NCI-H446 (cell line): ENCODE results near the gene PDGFC.

Experiments used
- DNase-seq, 2 experiments: peaks; one replicate each; lab custom pipeline; 2025; lab: John Stamatoyannopoulos, UW

Gene PDGFC

DNA sequence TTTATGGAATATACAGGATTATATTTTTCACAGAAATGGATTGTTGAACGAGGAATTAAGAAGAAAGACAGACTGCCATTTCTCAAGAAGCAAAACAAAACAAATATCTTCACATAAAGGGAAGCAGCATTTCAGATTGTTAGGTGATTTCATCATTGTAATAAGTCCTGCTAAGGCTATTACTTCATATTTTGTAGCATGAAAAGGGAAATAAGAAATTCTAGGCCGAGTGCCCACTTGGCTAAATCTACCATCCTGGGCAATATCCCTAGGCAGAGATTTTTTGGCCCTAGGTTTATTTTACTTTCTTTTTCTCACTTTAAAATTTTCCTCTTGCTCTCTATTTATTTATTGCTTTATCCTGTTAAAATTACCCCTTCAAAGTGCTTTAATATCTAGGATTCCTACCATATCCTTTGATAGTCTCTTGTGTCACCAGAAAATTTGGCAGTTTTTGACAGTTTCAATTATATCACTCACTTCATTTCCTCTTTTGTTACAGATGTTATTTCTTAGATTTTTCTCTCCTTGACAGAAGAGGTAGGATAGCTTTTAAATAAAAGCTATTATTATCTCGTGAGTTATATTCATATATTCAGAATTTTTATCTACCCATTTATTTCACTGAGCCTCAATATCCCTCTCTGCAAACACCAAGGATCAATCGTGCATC lies 142.3 kb downstream of the PDGFC start:
- peak; percentile 28 to 56 for DNase-seq

DNA sequence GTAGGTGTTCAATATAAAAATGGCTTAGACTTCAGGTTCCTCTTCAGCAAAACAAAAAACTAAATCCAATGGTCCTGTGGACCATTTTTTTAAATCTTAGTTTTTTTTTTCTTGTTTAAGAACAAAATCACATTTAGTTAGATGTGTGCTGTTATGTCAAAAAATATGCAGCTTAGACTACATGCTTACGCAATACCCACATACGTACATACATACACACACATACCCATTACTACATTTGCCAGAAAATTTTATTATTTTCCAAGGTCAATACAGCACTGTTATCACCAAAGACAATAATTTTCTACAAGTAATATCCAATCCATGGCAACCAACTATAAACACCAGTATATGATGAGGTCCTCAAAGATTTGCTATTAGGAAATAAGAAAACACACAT lies 144.1 kb downstream of the PDGFC start:
- DNase-seq: no peak

GRCh38 chr4:156825074-156825473 lies 146.5 kb downstream of the PDGFC start:
- DNase-seq: no peak

DNA sequence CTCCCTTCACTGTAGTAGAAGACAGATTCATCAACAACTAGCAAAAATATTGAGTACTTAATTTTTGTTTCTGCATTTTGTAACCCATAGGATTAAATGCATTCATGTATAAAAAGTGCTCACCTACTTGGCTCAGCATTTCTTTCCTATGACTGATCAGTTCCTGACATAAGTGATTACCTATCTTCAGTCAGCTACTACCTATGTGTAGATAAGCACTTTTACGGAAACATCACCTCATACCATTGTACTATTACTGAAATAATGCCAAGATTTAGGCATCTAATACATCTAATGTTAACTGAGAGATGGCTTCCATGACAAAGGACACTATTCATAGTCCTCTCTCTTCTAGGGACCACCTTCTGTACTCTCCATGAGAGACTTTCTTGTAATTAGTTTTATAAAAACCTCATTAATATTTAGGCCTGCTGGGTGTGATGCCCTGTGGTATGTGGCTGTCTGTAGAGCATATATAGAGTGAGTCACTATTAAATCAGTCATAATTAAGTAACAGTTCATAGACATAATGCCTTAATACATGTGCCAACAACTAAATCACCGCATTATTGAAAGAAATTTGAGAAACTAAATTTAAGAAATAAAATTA lies 147.0 kb downstream of the PDGFC start:
- DNase-seq: no peak

GRCh38 chr4:156820931-156821330 lies 150.7 kb downstream of the PDGFC start:
- DNase-seq: no peak

- DNase-seq: no peak
These were observed 155.2 kb downstream of the PDGFC start for GRCh38 chr4:156816360-156816755.

DNA sequence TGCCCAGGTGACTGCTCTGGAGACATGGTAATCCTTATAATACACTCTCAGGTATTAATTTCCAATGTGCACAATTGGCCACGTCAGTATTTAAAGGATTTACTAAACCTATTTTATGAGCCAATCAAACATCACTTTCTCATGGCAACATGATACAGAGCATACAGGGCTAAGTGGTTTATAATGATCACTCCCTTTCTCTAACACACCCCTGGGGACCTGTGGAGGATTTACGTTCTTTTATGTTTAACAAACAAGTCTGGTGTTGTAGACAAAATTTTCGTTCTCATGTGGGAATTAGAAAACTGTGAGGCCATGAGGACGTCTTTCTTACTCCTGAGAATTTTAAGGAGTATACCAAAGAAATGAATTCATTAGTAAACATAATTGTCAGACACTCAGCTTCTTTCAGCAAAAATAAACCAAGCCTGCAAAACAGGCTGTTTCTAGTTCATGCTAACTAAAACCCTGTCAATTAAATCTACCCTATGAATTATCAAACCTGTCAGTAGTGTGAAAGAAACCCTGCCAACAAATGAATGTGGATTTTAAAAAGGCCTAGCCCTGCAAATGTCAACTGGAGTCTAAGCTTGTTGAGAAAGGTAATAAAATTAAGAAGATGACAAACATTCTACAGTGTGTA lies 155.8 kb downstream of the PDGFC start:
- DNase-seq: peak; percentile 57 to 67

DNA sequence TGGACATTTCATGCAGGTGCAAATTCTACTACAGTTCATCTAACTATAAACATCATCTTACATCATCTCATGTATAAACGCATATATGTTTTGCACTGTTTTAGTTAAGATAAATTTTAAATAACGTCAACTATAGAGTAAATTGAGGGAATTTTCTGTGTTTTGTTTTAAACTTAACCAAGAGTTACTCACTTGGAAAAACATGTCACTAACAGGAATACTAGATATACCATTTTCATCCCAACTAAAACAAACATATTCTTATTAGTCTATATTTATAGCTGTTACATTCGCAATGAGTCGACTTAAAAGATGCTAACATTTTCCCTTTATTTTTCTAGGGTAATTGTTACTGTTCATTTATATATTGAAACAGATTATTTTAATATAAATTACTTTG lies 159.6 kb downstream of the PDGFC start:
- no peak for DNase-seq

GRCh38 chr4:156811286-156811685 lies 160.3 kb downstream of the PDGFC start:
- DNase-seq: peak; percentile 24 to 35

GRCh38 chr4:156805696-156806095 lies 165.9 kb downstream of the PDGFC start:
- DNase-seq: peak; percentile 73 to 81

- DNase-seq: no peak
These were observed 168.5 kb downstream of the PDGFC start for GRCh38 chr4:156803056-156803455.

DNA sequence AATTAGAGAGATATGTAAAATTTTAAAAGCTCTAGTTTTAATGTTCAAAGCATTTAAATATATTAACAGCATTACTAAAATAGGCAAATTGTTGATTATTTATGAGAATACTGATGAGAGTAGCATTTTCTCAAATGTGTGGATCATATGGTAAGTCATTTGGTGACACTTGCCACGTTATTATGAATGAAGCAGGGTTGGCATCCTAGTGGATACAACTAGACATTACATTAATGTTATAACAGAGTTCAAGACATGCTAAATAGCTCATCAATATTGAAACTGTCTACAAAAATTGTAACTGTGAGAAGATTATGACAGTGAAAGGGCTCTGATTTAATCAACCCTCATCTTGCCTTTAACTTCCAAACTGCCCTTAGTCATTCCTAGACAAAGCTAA lies 171.1 kb downstream of the PDGFC start:
- no peak for DNase-seq

DNA sequence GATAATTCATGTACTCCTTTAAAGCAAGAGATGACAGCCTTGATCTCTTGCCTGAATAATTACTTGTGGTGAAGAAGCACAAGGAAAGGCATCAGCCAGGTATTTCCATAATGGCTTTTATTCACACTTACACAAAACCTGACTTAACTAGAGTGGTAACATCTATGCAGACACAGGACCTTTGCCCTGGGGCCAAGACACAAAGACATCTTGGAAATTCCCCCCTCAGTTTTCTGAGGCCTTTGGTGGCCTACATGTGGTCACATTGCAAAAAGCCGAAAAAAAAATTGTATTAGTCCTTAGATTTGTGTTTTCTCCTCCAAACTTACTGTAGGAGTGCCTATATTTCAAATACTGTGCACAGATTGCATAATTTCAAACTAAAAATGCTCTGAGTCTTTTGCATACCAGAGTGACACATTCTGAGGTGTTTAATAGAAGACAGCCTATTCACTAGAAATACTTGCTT lies 172.4 kb downstream of the PDGFC start:
- no peak for DNase-seq

DNA sequence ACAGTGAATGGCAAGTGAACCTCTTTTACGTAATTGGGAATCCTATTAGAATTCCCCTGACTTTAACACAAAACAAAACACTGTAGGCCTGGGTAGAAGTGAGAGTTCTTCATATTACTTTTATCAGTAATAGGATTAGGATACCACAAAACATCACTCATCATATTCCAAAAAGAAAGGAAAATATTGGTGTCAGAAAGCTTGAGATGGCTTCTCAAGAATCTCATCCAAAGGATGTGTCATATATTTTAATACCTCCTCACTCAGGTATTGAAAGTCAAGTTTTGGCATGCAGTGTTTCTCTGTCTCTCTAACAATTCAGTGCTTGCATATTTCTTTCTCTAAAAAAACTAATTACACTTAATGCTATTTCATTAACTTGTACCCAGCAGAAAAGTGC lies 173.2 kb downstream of the PDGFC start:
- DNase-seq: no peak

- no peak for DNase-seq
These were observed 174.4 kb downstream of the PDGFC start for GRCh38 chr4:156797206-156797605.

GRCh38 chr4:156795727-156796126 lies 175.9 kb downstream of the PDGFC start:
- no peak for DNase-seq

DNA sequence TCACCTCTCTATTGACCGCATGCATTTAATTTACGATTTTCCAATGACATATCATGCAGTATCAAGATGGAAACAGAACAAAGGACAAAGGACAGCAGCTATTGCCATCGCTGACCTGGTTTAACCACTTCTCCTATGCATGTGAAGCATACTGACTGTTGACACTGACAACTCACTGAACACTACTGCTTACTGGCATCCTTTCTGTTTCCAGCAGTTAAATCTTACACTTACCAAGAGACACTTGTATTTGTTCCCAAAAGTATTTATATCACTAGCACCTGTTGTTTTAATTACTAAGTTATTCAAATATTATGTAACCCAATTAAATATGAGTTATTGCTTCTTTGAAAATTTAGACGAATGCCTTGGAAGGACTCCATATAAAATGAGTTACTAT lies 176.7 kb downstream of the PDGFC start:
- peak in 1 of 2 experiments; percentile 42 for DNase-seq

DNA sequence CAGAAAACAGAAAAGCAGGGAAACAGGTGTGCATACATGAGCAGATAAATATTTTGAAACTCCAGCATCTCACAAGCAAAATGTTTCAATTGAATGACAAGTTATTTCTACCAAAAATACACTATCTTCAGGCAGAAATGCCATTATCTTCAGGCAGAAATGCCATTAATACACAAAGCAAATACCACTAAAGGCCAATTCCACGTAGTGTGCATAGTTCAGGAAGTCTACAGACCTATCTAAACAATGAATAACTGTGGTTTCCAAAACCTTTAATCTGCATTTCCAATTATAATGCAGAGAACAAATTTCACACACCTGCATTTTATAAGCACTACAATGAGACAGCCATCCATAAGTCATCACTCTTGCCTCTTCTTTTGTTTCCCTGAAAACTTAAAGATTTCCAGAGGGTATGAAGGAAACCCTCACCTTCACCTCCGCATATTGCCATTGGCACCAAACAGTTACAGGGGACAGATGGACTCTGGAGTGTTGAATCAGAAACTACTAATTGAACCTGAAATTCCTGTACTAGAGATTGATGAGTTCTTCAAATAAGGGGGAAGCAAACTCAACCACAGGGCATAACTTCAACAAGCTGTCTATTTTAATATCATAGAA lies 179.0 kb downstream of the PDGFC start:
- DNase-seq: no peak

- DNase-seq: peak; percentile 72 to 93
These were observed 180.7 kb downstream of the PDGFC start for GRCh38 chr4:156790866-156791265.

DNA sequence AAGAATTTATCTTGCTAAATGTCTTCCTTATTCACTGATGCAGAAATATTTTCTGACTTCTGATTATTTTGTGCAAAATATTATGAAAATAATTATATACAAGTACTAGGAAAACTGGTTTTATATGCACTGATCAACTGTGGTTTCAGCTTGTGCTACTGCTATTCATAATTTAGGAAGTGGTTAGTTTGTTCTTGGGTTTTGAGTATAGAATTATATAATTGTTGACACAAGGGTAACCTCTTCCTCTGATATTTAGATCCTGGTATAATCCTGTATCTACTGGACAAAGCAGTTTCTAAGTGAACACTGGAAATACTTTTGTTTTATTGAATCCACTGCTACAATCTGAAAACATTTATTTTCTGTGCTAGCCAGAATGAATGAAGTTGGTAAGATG lies 182.8 kb downstream of the PDGFC start:
- no peak for DNase-seq

GRCh38 chr4:156786713-156787112 lies 184.9 kb downstream of the PDGFC start:
- DNase-seq: no peak

DNA sequence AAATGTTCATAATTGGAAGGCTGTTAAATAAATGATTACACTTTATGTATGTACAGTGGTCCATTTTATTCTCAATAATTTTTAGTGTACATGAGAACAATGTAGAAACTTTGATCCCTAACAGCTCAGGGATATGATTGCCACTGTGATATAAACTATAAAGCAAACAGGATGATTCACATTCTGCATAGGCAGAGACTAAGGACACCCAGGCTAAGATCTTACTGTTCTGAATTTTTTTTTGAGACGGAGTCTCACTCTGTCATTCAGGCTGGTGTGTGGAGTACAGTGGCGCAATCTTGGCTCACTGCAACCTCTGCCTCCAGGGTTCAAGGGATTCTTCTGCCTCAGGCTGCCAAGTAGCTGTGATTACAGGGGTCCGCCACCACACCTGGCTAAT lies 186.6 kb downstream of the PDGFC start:
- DNase-seq: no peak

GRCh38 chr4:156783966-156784365 lies 187.6 kb downstream of the PDGFC start:
- DNase-seq: no peak
